Measurements from ENCODE around the gene HTATIP2.
A peak's percentile ranks its signal among the peaks of the same experiment; 100 is the strongest.
"Not testable (repeated sequence)": the region's sequence is repeated elsewhere in the genome, so short reads cannot be mapped to it uniquely, and the experiment has no call there.

The HTATIP2 gene

GRCh38 chr11:20373147-20373546, 9.6 kb downstream of the HTATIP2 start:
- DNase-seq: no peak

GRCh38 chr11:20373568-20374209, 10.2 kb downstream of the HTATIP2 start:
- DNase-seq: no peak

- no peak for DNase-seq
These were observed 11.3 kb downstream of the HTATIP2 start for GRCh38 chr11:20374741-20375300.

- no peak for DNase-seq
These were observed 12.7 kb downstream of the HTATIP2 start for GRCh38 chr11:20376162-20376730.

GRCh38 chr11:20385996-20386395, 22.5 kb downstream of the HTATIP2 start:
- DNase-seq: not testable (repeated sequence)

GRCh38 chr11:20387261-20388095, 24.0 kb downstream of the HTATIP2 start, which contains the start of gene PRMT3:
TSS of gene PRMT3 (plus strand) at chr11:20387716. CDS start at chr11:20387747, 31 bp downstream.
- peak; percentile 78 for DNase-seq

GRCh38 chr11:20388096-20389055, 24.9 kb downstream of the HTATIP2 start:
- no peak for DNase-seq

- DNase-seq: peak; percentile 39
These were observed 33.8 kb downstream of the HTATIP2 start for GRCh38 chr11:20397281-20397680.

DNA sequence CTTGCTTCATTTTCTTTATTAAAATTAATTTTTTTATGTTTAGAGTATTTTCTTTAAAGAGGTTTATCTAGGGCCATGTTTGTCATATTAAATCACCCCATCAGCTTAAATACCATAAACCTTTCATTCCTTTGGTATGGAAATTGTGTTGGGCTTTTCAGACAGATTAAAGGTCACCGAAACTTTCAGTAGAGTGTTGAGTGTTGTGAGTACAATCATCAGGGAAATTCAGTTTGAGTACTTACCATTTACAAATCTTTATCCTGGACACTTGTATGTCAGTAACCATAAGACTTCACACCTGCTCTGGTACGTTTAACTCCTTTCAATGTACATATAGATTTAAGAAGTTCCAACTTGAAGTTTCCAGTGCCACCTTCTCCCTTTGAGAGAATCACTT, 36.0 kb downstream of the HTATIP2 start:
- no peak for DNase-seq

DNA sequence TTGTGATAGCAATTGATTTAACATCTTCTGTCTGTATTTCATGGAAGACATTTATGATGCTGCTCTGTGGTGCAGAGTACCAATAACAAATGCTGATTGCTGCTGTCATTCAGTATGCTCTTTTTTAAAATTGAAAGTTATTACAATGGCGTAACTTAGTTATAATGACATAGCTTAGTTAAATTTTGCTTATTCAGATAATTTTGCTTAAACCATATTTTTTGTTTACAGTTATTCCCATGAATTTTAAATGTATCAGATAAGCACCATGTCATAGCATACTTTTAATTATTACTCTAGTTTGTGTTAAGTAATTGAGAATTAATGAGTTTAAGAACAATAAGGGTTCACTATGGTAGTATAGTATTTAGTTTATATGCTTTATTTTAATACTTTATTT, 39.5 kb downstream of the HTATIP2 start:
- DNase-seq: no peak

DNA sequence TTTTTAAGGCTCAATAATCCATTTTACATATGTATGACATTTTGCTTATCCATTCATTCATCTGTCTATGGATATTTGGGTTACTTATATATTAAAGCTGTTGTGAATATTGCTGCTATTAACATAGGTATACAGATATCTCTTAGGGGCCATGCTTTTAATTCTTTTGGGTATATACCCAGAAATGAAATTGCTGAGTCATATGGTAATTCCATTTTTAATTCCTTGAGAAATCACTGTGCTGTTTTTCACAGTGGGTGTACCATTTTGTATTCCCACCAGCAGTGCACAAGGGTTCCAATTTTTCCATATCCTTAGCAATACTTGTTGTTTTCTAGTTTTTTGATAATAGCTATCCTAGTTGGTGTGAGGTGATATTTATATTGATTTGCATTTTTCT, 43.0 kb downstream of the HTATIP2 start:
- DNase-seq: no peak

DNA sequence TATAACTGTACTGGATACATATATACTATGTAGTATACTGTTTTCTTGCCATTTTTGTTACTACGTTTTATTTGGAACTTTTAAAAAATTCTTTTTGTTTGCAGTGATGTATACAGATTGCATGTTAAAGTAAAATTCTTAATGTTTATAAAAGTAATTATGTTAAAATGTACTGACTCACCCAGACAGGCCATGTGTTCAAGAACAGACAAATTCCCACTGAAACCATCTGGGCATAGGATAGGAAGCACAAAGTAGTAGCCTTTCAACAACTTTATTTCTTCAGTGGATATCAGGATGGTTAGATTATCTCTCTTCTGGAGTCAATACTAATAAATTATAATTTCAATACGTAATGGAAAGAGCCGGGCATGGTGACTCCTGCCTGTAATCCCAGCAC, 43.8 kb downstream of the HTATIP2 start:
- DNase-seq: no peak

GRCh38 chr11:20415432-20415831, 51.9 kb downstream of the HTATIP2 start:
- DNase-seq: no peak

- no peak for DNase-seq
These were observed 54.3 kb downstream of the HTATIP2 start for GRCh38 chr11:20417771-20418170.

DNA sequence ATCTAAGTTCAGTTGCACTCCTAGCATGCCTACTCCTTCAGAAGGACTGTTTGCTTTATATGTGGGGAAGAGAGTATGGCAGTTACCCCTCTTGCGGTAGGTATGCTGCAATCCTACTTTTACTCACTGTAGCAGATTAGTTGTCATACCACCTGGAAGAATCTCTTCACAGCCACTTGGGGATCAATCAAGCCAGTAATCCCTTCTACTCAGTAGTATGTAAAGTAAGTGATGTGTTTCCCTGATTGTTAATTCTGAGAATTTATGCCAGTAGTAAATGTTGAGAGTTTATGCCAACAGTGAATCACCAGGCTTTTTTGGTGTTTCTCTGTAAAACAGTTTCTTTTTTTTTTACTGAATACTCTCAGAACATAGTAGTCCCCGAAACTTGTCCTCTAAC, 58.4 kb downstream of the HTATIP2 start:
- no peak for DNase-seq

GRCh38 chr11:20429216-20429615, 65.7 kb downstream of the HTATIP2 start:
- DNase-seq: no peak
